NCI-H82 (cell line): ENCODE results near the gene PPT2.
"Not testable (repeated sequence)": the region's sequence is repeated elsewhere in the genome, so short reads cannot be mapped to it uniquely, and the experiment has no call there.

Experiments used
- DNase-seq: peaks from one replicate; lab custom pipeline; 2025; lab: John Stamatoyannopoulos, UW

Gene PPT2

DNA sequence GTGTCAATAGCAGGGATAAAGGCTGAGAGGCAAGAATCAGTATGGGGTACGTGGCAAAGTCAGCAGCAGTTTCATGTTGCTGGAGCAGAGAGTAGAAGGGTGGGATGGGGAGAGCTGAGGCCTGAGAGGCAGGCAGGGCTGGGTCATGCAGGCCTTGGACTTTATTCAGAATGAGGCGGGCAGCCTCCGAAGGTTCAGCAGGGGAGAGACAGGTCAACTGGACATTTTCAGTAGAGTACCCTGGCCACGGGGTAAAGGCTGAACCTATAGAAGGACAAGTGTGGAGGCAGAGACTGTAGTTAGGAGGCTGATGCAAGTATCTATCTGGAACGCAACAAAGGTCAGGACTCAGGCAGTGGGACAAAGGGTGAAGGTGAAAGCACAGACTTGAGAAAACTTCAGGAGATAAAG, 56.3 kb downstream of the PPT2 start:
- DNase-seq: no peak

DNA sequence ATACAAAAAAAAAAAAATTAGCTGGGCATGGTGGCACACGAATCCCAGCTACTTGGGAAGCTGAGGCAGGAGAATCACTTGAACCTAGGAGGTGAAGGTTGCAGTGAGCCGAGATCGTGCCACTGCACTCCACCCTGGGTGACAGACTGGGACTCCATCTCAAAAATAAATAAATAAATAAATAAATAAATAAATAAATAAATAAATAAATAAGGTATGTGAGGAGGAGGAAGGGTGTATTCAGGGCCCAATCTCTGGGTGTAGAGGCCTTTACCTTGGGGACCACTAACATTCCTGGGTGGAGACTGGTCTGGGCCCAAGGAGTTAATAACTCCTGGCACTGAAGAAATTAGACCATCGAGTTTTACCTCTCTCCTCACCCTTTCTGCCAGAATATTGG, 57.5 kb downstream of the PPT2 start:
- DNase-seq: not testable (repeated sequence)

DNA sequence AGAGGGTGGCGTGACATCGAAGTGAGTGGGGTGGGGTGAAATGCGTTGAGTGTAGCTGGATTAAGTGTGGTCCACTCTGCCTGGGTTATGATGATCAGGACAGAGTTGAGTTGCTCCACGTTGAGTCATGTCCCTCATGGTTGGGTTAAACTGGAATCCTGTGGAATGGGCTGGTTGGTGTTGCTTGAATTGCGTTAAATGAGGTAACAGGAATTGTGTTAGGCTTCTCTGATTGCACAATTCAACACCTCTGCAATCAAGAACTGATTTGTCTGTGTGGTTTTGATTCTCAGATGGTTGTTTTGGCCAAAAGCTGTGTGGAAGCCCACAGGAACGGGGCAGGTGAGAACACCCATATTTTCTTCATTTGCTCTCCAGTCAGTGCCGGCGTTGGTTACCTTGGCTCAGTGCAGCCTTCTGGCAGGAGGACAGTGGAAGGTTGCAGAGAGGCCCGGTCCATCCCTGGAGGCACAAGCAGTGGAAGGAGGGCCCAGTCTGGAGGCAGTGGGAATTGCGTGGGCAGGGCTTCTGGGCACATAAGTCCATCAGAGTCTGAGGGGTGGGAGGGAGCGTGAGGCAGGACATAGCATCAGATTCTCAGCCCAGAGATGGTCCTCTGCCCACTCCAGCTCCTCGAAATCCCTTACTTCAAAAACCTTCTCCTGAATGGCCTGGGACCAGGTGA, 58.3 kb downstream of the PPT2 start:
- no peak for DNase-seq
